ENCODE data around the gene GRAMD2B. TPM values are rescaled to one million over a fixed set of nuclear protein-coding genes. Genes with fewer than 3 reads are reported as not detected.

GRAMD2B gene
- total RNA-seq, 6 experiments from 2014 or later, result 69.2 to 154 (median 80.5) TPM

DNA sequence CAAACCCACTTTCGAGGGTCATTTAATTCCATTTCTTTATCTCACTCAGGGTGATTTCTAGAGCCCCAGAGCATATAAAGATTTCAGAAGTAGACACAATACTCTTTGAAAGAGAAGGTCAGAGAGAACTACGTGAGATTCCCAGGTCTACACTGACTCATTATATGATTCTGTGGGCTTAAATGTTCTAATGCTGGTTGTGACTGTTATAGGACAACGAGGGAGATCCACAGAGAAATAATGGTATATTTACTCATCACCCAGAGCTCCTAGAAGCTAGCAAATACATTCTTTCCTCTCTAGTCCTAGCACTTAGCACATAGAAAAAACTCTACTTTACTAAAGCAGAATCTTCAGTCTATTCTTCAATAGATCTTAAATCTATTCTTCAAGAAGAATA lies 39.4 kb upstream of the GRAMD2B start:
- Mint-ChIP-seq H3K9me3 (peaks cover 32% of the 10 kb centered on the region), H3K36me3 (ENCODE audit: low read depth) (peaks cover 32% of the 10 kb centered on the region), H3K4me3 (no peak overlapping the region; the same call in 1 of the 2 replicates), H3K4me1 (ENCODE audit: low read depth) (peaks cover 55% of the 10 kb centered on the region), H3K27ac (peak overlapping the region; percentile 91), H3K27me3 (ENCODE audit: insufficient read depth) (no peaks in the 10 kb centered on the region)
- DNase-seq, result peak; percentile 59
- TF ChIP-seq, protein P1, sequence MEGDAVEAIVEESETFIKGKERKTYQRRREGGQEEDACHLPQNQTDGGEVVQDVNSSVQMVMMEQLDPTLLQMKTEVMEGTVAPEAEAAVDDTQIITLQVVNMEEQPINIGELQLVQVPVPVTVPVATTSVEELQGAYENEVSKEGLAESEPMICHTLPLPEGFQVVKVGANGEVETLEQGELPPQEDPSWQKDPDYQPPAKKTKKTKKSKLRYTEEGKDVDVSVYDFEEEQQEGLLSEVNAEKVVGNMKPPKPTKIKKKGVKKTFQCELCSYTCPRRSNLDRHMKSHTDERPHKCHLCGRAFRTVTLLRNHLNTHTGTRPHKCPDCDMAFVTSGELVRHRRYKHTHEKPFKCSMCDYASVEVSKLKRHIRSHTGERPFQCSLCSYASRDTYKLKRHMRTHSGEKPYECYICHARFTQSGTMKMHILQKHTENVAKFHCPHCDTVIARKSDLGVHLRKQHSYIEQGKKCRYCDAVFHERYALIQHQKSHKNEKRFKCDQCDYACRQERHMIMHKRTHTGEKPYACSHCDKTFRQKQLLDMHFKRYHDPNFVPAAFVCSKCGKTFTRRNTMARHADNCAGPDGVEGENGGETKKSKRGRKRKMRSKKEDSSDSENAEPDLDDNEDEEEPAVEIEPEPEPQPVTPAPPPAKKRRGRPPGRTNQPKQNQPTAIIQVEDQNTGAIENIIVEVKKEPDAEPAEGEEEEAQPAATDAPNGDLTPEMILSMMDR (IDR thresholded peaks at IDR 0.05), result no peak

DNA sequence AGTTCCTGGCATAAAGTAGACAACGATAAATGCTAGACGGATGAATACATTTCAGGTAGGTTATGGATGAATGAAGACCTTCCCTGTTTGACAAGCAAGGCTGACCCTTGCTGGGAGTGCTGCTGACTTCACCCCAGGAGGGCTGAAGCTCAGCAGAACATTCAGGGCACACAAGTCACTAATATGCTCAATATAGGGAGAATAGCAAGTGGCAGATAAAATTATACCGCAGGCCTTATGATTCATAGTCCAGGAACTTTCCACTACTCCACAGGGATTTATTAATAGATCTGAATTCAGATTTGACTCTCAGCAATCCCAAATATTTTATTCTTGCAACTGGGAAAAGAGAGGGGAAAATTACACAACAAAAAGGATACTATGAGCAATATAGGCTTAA lies 38.2 kb upstream of the GRAMD2B start:
- peak overlapping the region; percentile 91 for H3K27ac Mint-ChIP-seq
- peak; percentile 82 for DNase-seq
- H3K9me3 Mint-ChIP-seq, result peaks cover 29% of the 10 kb centered on the region
- no peaks in the 10 kb centered on the region for H3K27me3 Mint-ChIP-seq (ENCODE audit: insufficient read depth)
- H3K4me1 Mint-ChIP-seq (ENCODE audit: low read depth), result peaks cover 55% of the 10 kb centered on the region
- TF ChIP-seq, protein P1 (IDR thresholded peaks at IDR 0.05), result no peak
- peaks cover 28% of the 10 kb centered on the region for H3K36me3 Mint-ChIP-seq (ENCODE audit: low read depth)
- peak overlapping the region; percentile 57 for H3K4me3 Mint-ChIP-seq

DNA sequence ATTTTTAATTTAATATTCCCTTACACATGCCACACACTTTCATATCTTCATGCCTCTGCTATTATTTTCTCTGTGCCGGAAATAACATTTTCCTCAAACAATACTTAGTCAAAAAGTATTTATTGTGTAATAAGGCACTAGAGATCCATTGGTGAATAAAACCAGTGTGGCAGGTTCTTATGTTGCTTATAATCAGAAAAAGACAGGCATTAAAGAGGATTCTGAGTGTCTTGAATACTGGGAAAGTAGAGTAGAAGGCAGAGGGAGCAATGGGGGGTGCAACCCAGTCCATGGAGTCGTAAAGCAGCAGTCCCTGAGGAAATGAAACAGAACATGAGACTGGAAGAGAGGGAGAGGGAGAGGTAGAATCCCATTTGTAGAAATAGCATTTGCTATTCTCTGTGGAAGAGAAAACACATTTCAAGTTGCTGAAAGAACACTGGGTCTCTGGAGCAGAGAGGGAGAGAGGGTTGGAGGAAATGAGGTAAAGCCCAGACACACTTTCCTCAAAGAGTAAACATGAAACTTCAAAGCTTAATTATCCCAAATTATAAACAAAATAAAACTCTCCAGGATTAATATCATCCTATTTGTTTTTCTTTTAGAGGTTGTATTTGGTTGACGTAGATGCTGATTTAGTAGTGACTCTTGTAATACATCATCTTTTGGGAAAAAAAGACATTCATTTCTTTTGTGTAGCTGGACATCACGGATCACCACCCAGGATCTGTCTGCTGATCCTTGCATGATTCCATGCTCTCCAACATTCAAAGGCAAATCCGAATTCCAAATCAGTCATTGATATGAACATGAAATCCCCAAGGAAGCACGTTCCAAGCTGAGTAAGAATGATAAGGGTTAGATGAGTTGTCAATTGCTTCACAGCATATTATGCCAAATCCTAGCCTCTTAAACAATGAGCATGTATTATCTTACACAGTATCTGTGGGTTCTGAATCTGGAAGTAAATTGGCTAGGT lies 37.4 kb upstream of the GRAMD2B start:
- DNase-seq, result no peak
- peaks cover 21% of the 10 kb centered on the region for H3K9me3 Mint-ChIP-seq
- H3K27ac Mint-ChIP-seq, result peak overlapping the region; percentile 91
- peaks cover 53% of the 10 kb centered on the region for H3K4me1 Mint-ChIP-seq (ENCODE audit: low read depth)
- peaks cover 20% of the 10 kb centered on the region for H3K36me3 Mint-ChIP-seq (ENCODE audit: low read depth)
- TF ChIP-seq, protein P1 (IDR thresholded peaks at IDR 0.05), result no peak
- H3K4me3 Mint-ChIP-seq, result peak overlapping the region; percentile 57
- H3K27me3 Mint-ChIP-seq (ENCODE audit: insufficient read depth), result no peaks in the 10 kb centered on the region

DNA sequence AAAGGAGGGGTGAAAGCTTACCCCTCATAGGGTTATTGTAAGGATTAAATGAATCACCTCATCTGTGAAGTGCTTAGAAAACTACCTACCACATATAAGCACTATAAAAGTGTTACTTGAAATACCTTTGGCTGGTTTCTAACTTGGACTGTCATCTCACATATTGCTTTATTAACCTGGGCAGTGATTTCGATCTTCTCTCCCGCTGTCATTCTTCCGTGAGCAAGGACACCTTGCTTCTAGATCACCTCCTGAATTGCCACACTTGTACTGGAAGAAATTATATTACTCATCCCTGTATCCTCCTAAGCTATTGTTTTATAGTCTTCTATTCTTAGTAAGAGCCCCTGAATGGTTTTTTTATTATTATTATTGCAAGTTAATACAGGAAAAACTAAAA lies 34.0 kb upstream of the GRAMD2B start:
- H3K4me3 Mint-ChIP-seq, result no peak overlapping the region
- TF ChIP-seq, protein P1 (IDR thresholded peaks at IDR 0.05), result no peak
- no peaks in the 10 kb centered on the region for H3K9me3 Mint-ChIP-seq
- H3K27me3 Mint-ChIP-seq (ENCODE audit: insufficient read depth), result no peaks in the 10 kb centered on the region
- peaks cover 4% of the 10 kb centered on the region; the same call in 1 of the 2 replicates for H3K36me3 Mint-ChIP-seq (ENCODE audit: low read depth)
- peaks cover 38% of the 10 kb centered on the region for H3K4me1 Mint-ChIP-seq (ENCODE audit: low read depth)
- H3K27ac Mint-ChIP-seq, result no peak overlapping the region
- DNase-seq, result no peak

DNA sequence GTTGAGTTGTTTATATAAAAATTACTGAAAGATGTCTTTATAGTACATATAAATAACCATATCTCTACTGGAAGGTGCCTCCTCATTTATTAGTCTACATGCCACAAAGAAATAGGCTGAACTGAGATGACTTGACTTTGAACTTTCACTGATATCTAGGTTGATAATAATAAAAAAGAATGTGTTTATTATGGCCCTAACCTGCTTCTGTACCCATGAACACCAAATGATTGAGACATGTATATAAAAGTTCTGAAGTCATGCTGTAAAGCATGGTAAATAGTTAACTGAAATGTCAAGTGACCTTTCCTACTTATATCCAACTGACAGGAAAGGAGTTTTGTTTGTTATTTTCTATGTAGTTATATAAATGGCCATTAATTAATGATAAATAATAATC lies 33.2 kb upstream of the GRAMD2B start:
- Mint-ChIP-seq H3K4me3 (no peak overlapping the region), H3K4me1 (ENCODE audit: low read depth) (peaks cover 38% of the 10 kb centered on the region), H3K27me3 (ENCODE audit: insufficient read depth) (no peaks in the 10 kb centered on the region), H3K9me3 (no peaks in the 10 kb centered on the region), H3K27ac (no peak overlapping the region), H3K36me3 (ENCODE audit: low read depth) (peaks cover 4% of the 10 kb centered on the region; the same call in 1 of the 2 replicates)
- no peak for DNase-seq
- TF ChIP-seq, protein P1 (IDR thresholded peaks at IDR 0.05), result no peak
